DOHH2 (cell line): Measurements from ENCODE around the gene MBD5.

Experiments
- EZH2phosphoT487 ChIP-seq: fragments of 200-600 bp; sonication (generic); IDR thresholded peaks from 2 replicates; pipeline ENCODE4 v1.6.1; 2017; ENCODE audit warnings: borderline replicate concordance, mild to moderate bottlenecking, antibody characterized with exemption, low read length, moderate library complexity, mixed read lengths
- TF ChIP-seq, protein P1 (sequence below): fragments of 200-600 bp; sonication (generic); IDR thresholded peaks from one replicate; pipeline ENCODE4 v1.5.1; 2014; ENCODE audit warnings: antibody characterized with exemption, mild to moderate bottlenecking, low read depth, low read length; ENCODE audit not compliant: poor library complexity, severe bottlenecking

GRCh38 chr2:148006249-148007007 is 14.5 kb upstream of the MBD5 start:
- TF ChIP-seq, protein P1, sequence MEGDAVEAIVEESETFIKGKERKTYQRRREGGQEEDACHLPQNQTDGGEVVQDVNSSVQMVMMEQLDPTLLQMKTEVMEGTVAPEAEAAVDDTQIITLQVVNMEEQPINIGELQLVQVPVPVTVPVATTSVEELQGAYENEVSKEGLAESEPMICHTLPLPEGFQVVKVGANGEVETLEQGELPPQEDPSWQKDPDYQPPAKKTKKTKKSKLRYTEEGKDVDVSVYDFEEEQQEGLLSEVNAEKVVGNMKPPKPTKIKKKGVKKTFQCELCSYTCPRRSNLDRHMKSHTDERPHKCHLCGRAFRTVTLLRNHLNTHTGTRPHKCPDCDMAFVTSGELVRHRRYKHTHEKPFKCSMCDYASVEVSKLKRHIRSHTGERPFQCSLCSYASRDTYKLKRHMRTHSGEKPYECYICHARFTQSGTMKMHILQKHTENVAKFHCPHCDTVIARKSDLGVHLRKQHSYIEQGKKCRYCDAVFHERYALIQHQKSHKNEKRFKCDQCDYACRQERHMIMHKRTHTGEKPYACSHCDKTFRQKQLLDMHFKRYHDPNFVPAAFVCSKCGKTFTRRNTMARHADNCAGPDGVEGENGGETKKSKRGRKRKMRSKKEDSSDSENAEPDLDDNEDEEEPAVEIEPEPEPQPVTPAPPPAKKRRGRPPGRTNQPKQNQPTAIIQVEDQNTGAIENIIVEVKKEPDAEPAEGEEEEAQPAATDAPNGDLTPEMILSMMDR = no peak
- no peak for TF ChIP-seq EZH2phosphoT487
